ENCODE results near the gene ABCA6.

ABCA6 gene

GRCh38 chr17:69057280-69057679, 84.4 kb downstream of the ABCA6 start:
- Histone ChIP-seq H3K36me3 (replicated peaks) (no peaks in the 10 kb centered on the region), H3K4me3 (ENCODE audit: low read depth, low read length) (no peak overlapping the region), H3K27ac (no peak overlapping the region), H3K27me3 (replicated peaks) (no peaks in the 10 kb centered on the region)
- no peak for DNase-seq
- TF ChIP-seq, protein P1, sequence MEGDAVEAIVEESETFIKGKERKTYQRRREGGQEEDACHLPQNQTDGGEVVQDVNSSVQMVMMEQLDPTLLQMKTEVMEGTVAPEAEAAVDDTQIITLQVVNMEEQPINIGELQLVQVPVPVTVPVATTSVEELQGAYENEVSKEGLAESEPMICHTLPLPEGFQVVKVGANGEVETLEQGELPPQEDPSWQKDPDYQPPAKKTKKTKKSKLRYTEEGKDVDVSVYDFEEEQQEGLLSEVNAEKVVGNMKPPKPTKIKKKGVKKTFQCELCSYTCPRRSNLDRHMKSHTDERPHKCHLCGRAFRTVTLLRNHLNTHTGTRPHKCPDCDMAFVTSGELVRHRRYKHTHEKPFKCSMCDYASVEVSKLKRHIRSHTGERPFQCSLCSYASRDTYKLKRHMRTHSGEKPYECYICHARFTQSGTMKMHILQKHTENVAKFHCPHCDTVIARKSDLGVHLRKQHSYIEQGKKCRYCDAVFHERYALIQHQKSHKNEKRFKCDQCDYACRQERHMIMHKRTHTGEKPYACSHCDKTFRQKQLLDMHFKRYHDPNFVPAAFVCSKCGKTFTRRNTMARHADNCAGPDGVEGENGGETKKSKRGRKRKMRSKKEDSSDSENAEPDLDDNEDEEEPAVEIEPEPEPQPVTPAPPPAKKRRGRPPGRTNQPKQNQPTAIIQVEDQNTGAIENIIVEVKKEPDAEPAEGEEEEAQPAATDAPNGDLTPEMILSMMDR (IDR thresholded peaks at IDR 0.05; ENCODE audit: low read depth, low read length, missing control alignments): no peak
- in situ Hi-C loops (cut with HindIII; ENCODE audit: low pct_ligation_motif_present, low sequenced_read_pairs): no loop called here

DNA sequence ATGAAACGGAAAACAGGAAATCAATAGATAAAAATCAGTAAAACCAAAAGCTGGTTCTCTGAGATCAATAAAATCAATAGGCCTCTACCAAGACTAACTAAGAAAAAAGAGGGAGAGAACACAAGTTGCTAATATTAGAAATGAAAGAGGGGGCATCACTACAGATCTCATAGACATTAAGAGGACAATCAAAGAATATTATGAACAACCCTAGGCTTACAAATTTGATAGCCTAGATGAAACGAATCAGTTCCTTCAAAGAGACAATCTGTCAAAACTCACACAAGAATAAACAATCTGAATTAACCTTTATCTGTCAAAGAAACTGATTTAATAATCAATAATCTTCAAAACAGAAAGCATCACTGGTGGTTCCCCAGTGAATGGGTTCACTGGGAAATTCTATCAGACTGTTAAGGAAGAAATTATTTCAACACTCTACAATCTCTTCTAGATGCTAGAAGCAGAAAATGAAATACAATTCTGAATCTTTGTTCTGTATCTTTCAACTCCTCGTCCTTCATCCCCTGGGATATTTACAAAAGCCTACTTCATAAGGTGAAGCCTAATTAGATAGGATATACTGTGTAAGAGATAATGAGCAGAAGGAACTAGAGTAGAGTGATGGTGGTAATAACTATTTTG, 85.4 kb downstream of the ABCA6 start:
- in situ Hi-C loops (cut with HindIII; ENCODE audit: low pct_ligation_motif_present, low sequenced_read_pairs): no loop called here
- Histone ChIP-seq H3K27ac (no peak overlapping the region), H3K27me3 (replicated peaks) (no peaks in the 10 kb centered on the region), H3K36me3 (replicated peaks) (no peaks in the 10 kb centered on the region), H3K4me3 (ENCODE audit: low read depth, low read length) (no peak overlapping the region)
- no peak for DNase-seq
- TF ChIP-seq, protein P1 (IDR thresholded peaks at IDR 0.05; ENCODE audit: low read depth, low read length, missing control alignments): no peak

DNA sequence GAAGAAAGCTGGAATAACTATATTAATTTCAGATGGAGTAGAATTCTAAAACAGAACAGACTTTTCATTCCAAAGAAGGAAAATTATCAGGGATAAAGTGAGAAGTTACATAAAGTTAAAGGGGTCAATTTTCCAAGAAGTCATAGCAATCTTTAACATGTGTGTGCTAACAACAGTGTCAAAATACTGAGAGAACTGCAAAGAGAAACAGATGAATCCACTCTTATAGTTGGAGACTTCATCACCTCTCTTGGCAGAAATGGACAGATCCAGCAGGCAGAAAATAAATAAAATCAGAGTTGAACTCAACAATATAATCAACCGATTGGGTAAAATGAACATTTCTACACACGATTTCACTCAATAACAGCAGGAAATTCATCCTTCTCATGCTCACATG, 86.4 kb downstream of the ABCA6 start:
- TF ChIP-seq, protein P1 (IDR thresholded peaks at IDR 0.05; ENCODE audit: low read depth, low read length, missing control alignments): no peak
- Histone ChIP-seq H3K36me3 (replicated peaks) (no peaks in the 10 kb centered on the region), H3K27ac (no peak overlapping the region), H3K27me3 (replicated peaks) (no peaks in the 10 kb centered on the region), H3K4me3 (ENCODE audit: low read depth, low read length) (no peak overlapping the region)
- in situ Hi-C loops (cut with HindIII; ENCODE audit: low pct_ligation_motif_present, low sequenced_read_pairs): no loop called here
- DNase-seq: no peak

DNA sequence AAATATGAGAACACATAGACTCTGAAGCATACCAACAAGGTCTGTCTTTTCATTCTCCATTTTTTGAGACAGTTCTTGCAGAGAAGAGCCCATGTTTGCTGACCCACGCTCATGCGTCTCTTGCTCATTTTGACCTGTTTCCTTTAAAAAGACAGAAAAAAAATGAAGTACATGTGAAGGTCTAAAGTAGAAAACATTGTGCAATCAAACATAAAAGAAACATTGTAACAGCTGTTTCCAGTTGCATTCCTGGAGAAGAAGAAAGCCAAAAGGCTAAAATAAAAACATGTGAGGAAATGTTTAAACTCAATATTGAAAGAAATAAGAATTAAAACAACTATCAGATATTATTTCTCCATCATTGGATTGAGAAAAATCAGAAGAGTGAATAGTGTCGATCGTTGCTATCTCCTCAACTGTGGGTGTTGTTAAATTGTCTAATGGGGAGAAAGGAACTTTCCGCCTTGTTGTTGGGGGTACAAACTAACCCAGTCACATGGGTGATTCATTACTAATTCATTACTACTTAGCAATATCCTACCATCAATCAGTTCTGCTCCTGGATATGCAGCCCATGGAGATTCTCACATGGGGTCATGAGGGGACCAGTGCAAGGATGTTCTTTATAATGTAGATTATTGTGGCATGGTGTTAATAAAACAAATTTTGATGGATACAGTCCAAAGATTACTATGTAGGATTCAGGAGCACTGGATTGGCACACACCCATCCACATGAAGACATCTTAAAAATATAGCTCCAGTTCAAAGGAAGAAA, 90.5 kb downstream of the ABCA6 start:
- Histone ChIP-seq H3K4me3 (ENCODE audit: low read depth, low read length) (no peak overlapping the region), H3K27ac (no peak overlapping the region), H3K36me3 (replicated peaks) (no peaks in the 10 kb centered on the region), H3K27me3 (replicated peaks) (no peaks in the 10 kb centered on the region)
- in situ Hi-C loops (cut with HindIII; ENCODE audit: low pct_ligation_motif_present, low sequenced_read_pairs): no loop called here
- TF ChIP-seq, protein P1 (IDR thresholded peaks at IDR 0.05; ENCODE audit: low read depth, low read length, missing control alignments): no peak
- no peak for DNase-seq

DNA sequence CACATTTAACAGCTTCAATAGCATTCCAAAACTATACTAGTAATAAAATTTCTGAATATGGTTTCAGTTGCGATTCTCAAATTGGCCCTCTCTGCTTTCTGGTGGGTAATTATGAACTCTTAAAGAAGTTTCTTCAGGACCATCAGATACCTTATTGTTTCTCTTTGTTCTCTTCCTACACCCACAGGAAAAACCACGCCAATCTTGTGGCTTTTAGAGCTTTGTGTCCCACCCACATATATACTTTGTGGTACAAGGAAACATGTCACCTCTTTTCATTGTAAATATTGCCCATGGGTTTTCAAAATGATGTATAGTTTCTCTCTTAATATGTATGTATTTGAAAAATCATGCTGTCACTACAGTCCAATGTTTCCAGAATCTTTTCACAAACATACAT, 93.1 kb downstream of the ABCA6 start:
- in situ Hi-C loops (cut with HindIII; ENCODE audit: low pct_ligation_motif_present, low sequenced_read_pairs): no loop called here
- Histone ChIP-seq H3K27me3 (replicated peaks) (no peaks in the 10 kb centered on the region), H3K4me3 (ENCODE audit: low read depth, low read length) (no peak overlapping the region), H3K36me3 (replicated peaks) (no peaks in the 10 kb centered on the region), H3K27ac (no peak overlapping the region)
- no peak for DNase-seq
- TF ChIP-seq, protein P1 (IDR thresholded peaks at IDR 0.05; ENCODE audit: low read depth, low read length, missing control alignments): no peak
